ENCODE data around the gene LPIN3. TPM values are rescaled to one million over a fixed set of nuclear protein-coding genes. Genes with fewer than 3 reads are reported as not detected.

The LPIN3 gene
- total RNA-seq, 1 experiment from 2014 or later, result 18.5 TPM

DNA sequence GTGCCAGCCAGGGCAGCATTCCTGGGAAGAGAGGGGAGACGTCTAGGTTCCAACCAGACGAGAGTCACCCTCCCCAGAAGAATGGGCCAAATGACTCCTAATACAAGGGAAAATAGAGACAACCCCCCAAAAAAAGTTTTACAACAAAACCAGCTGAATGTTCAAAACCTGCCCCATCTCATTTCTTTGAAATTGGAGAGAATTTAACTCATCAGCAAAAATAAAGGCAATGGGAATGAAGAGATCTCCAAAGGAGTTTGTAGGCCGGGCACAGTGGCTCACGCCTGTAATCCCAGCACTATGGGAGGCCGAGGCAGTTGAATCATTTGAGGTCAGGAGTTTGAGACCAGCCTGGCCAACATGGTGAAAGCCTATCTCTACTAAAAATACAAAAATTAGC lies 35.7 kb downstream of the LPIN3 start:
- Histone ChIP-seq H3K9me2 (ENCODE audit: insufficient read depth) (no peaks in the 10 kb centered on the region), H2AFZ (ENCODE audit: low read depth, low read length, poor library complexity, severe bottlenecking) (no peak overlapping the region), H3K36me3 (ENCODE audit: control insufficient read depth in 1 of 2, insufficient read depth in 2 of 2, low read length in 2 of 2) (no peaks in the 10 kb centered on the region), H3K4me1 (ENCODE audit: control insufficient read depth in 1 of 2, insufficient read depth in 2 of 2, low read length in 2 of 2) (no peaks in the 10 kb centered on the region), H3K9me3 (ENCODE audit: control insufficient read depth in 1 of 2, insufficient read depth in 1 of 2, low read depth in 1 of 2, low read length in 2 of 2) (no peaks in the 10 kb centered on the region), H3K4me2 (ENCODE audit: low read length) (no peak overlapping the region), H3K79me2 (ENCODE audit: insufficient read depth, low read length) (no peaks in the 10 kb centered on the region), H3K27me3 (ENCODE audit: insufficient read depth, low read length) (peaks cover 10% of the 10 kb centered on the region), H3K27ac (ENCODE audit: low read depth, low read length) (no peak overlapping the region), H3K9ac (ENCODE audit: low read length) (no peak overlapping the region), H4K20me1 (ENCODE audit: insufficient read depth) (no peaks in the 10 kb centered on the region), H3K4me3 (replicated peaks in 1 of 2; ENCODE audit: low read depth in 1 of 2, low read length in 2 of 2) (no peak overlapping the region)
- no peak for ATAC-seq
- BruUV-seq (replicated peaks), result no TSS peak
- TF ChIP-seq, protein P1, sequence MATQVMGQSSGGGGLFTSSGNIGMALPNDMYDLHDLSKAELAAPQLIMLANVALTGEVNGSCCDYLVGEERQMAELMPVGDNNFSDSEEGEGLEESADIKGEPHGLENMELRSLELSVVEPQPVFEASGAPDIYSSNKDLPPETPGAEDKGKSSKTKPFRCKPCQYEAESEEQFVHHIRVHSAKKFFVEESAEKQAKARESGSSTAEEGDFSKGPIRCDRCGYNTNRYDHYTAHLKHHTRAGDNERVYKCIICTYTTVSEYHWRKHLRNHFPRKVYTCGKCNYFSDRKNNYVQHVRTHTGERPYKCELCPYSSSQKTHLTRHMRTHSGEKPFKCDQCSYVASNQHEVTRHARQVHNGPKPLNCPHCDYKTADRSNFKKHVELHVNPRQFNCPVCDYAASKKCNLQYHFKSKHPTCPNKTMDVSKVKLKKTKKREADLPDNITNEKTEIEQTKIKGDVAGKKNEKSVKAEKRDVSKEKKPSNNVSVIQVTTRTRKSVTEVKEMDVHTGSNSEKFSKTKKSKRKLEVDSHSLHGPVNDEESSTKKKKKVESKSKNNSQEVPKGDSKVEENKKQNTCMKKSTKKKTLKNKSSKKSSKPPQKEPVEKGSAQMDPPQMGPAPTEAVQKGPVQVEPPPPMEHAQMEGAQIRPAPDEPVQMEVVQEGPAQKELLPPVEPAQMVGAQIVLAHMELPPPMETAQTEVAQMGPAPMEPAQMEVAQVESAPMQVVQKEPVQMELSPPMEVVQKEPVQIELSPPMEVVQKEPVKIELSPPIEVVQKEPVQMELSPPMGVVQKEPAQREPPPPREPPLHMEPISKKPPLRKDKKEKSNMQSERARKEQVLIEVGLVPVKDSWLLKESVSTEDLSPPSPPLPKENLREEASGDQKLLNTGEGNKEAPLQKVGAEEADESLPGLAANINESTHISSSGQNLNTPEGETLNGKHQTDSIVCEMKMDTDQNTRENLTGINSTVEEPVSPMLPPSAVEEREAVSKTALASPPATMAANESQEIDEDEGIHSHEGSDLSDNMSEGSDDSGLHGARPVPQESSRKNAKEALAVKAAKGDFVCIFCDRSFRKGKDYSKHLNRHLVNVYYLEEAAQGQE (IDR thresholded peaks at IDR 0.05; ENCODE audit: low read depth), result no peak
- no peak for TF ChIP-seq CEBPB (IDR thresholded peaks at IDR 0.05; ENCODE audit: low read depth)
- TF ChIP-seq SRF (IDR thresholded peaks at IDR 0.05; ENCODE audit: low read depth), result no peak
- TF ChIP-seq ZFX (IDR thresholded peaks at IDR 0.05), result no peak
- TF ChIP-seq, protein P2, sequence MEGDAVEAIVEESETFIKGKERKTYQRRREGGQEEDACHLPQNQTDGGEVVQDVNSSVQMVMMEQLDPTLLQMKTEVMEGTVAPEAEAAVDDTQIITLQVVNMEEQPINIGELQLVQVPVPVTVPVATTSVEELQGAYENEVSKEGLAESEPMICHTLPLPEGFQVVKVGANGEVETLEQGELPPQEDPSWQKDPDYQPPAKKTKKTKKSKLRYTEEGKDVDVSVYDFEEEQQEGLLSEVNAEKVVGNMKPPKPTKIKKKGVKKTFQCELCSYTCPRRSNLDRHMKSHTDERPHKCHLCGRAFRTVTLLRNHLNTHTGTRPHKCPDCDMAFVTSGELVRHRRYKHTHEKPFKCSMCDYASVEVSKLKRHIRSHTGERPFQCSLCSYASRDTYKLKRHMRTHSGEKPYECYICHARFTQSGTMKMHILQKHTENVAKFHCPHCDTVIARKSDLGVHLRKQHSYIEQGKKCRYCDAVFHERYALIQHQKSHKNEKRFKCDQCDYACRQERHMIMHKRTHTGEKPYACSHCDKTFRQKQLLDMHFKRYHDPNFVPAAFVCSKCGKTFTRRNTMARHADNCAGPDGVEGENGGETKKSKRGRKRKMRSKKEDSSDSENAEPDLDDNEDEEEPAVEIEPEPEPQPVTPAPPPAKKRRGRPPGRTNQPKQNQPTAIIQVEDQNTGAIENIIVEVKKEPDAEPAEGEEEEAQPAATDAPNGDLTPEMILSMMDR (IDR thresholded peaks at IDR 0.05 in 2 of 3, conservative IDR thresholded peaks at IDR 0.05 in 1 of 3; ENCODE audit: borderline replicate concordance in 1 of 3, insufficient read depth in 1 of 3, low read depth in 2 of 3, low read length in 2 of 3), result no peak
- TF ChIP-seq EZH2phosphoT487 (IDR thresholded peaks at IDR 0.05; ENCODE audit: borderline replicate concordance), result no peak
- TF ChIP-seq TCF7L2 (IDR thresholded peaks at IDR 0.05; ENCODE audit: borderline replicate concordance, extremely low read depth, insufficient read depth, insufficient read length), result no peak
- TF ChIP-seq ZNF274 (IDR thresholded peaks at IDR 0.05; ENCODE audit: low read depth, low read length), result no peak
- TF ChIP-seq SIN3A (IDR thresholded peaks at IDR 0.05; ENCODE audit: low read depth), result no peak
- TF ChIP-seq YY1 (IDR thresholded peaks at IDR 0.05; ENCODE audit: extremely low read depth, insufficient replicate concordance, low read depth, low read length), result no peak
- TF ChIP-seq RAD21 (IDR thresholded peaks at IDR 0.05; ENCODE audit: low read depth), result no peak
- TF ChIP-seq, protein P3, sequence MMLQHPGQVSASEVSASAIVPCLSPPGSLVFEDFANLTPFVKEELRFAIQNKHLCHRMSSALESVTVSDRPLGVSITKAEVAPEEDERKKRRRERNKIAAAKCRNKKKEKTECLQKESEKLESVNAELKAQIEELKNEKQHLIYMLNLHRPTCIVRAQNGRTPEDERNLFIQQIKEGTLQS (IDR thresholded peaks at IDR 0.05), result no peak
- TF ChIP-seq SP1 (IDR thresholded peaks at IDR 0.05; ENCODE audit: low read depth), result no peak
- TF ChIP-seq ELF1 (IDR thresholded peaks at IDR 0.05; ENCODE audit: borderline replicate concordance, low read depth), result no peak
- no peak for TF ChIP-seq JUND (IDR thresholded peaks at IDR 0.05)
- no peak for TF ChIP-seq POLR2A (IDR thresholded peaks at IDR 0.05; ENCODE audit: borderline replicate concordance, extremely low read depth, insufficient read depth, insufficient read length)
- no peak for TF ChIP-seq FOSL1 (IDR thresholded peaks at IDR 0.05; ENCODE audit: low read depth)
- no peak for TF ChIP-seq CBX3 (IDR thresholded peaks at IDR 0.05; ENCODE audit: low read depth)
- TF ChIP-seq, protein P4, sequence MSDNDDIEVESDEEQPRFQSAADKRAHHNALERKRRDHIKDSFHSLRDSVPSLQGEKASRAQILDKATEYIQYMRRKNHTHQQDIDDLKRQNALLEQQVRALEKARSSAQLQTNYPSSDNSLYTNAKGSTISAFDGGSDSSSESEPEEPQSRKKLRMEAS (IDR thresholded peaks at IDR 0.05), result no peak
- intact Hi-C loops (cut with micrococcal nuclease), result no loop called here
- RAD21 ChIA-PET (ENCODE audit: low non-redundant PET in 1 of 2, low total read pairs in 2 of 2, uncharacterized antibody in 2 of 2, unreplicated experiment in 2 of 2), result no interaction called here
- POLR2A ChIA-PET, result no interaction called here
- CTCF ChIA-PET, result no interaction called here
- no peak for DNase-seq (ENCODE audit: low read depth, low spot score)
